ENCODE results near the gene PCMTD2. TPM values are rescaled to one million over a fixed set of nuclear protein-coding genes. Genes with fewer than 3 reads are reported as not detected.

The PCMTD2 gene
- total RNA-seq, 1 donor from 2014 or later = 105 TPM

GRCh38 chr20:64219202-64219601 lies 36.3 kb upstream of the PCMTD2 start:
- no peaks in the 10 kb centered on the region for H3F3A ChIP-seq (ENCODE audit: low read depth)
- H3K4me3 Mint-ChIP-seq = no peak overlapping the region
- H3K4me3 ChIP-seq = no peak overlapping the region
- H3K27me3 Mint-ChIP-seq (ENCODE audit: insufficient read depth, low read depth) = peaks cover 5% of the 10 kb centered on the region
- no peak overlapping the region for H2AFZ ChIP-seq (replicated peaks)
- no peaks in the 10 kb centered on the region for H3K79me2 ChIP-seq (ENCODE audit: low read depth)
- no peak overlapping the region for H3K9ac ChIP-seq
- TF ChIP-seq EZH2phosphoT487 (IDR thresholded peaks at IDR 0.05) = no peak
- no peak for TF ChIP-seq EZH2 (IDR thresholded peaks at IDR 0.05)
- TF ChIP-seq, protein P1, sequence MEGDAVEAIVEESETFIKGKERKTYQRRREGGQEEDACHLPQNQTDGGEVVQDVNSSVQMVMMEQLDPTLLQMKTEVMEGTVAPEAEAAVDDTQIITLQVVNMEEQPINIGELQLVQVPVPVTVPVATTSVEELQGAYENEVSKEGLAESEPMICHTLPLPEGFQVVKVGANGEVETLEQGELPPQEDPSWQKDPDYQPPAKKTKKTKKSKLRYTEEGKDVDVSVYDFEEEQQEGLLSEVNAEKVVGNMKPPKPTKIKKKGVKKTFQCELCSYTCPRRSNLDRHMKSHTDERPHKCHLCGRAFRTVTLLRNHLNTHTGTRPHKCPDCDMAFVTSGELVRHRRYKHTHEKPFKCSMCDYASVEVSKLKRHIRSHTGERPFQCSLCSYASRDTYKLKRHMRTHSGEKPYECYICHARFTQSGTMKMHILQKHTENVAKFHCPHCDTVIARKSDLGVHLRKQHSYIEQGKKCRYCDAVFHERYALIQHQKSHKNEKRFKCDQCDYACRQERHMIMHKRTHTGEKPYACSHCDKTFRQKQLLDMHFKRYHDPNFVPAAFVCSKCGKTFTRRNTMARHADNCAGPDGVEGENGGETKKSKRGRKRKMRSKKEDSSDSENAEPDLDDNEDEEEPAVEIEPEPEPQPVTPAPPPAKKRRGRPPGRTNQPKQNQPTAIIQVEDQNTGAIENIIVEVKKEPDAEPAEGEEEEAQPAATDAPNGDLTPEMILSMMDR (IDR thresholded peaks at IDR 0.05) = no peak
- peaks cover 29% of the 10 kb centered on the region for H3K4me1 Mint-ChIP-seq
- H3K4me2 ChIP-seq = no peak overlapping the region
- H3K4me1 ChIP-seq = peaks cover 10% of the 10 kb centered on the region
- no peaks in the 10 kb centered on the region for H3K36me3 Mint-ChIP-seq
- H4K20me1 ChIP-seq (ENCODE audit: low read depth) = no peaks in the 10 kb centered on the region
- H3K27ac ChIP-seq = no peak overlapping the region
- no peak for DNase-seq (ENCODE audit: low spot score)
- no peaks in the 10 kb centered on the region for H3K9me3 ChIP-seq (ENCODE audit: low read depth)
- H3K27ac Mint-ChIP-seq = no peak overlapping the region
- H3K9me3 Mint-ChIP-seq = no peaks in the 10 kb centered on the region
- no peaks in the 10 kb centered on the region for H3K36me3 ChIP-seq
- no peaks in the 10 kb centered on the region for H3K27me3 ChIP-seq

DNA sequence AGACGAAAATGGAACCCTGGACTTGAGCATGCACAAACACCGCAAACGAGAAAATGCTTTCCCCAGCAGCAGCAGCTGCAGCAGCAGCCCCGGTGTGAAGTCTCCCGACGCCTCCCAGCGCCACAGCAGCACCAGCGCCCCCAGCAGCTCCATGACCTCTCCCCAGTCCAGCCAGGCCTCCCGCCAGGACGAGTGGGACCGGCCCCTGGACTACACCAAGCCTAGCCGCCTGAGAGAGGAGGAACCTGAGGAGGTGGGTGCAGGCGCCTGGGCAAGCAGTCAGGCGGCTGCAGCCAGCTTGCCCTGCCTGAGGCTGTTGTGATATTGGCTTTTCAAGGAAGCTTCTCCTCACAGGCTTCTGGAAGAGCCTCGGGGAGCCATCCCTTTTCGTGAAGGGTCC lies 35.8 kb upstream of the PCMTD2 start:
- H3K27ac ChIP-seq = no peak overlapping the region
- Mint-ChIP-seq H3K36me3 (no peaks in the 10 kb centered on the region), H3K9me3 (no peaks in the 10 kb centered on the region), H3K4me3 (no peak overlapping the region), H3K4me1 (peaks cover 32% of the 10 kb centered on the region), H3K27me3 (ENCODE audit: insufficient read depth, low read depth) (peaks cover 5% of the 10 kb centered on the region), H3K27ac (no peak overlapping the region)
- H3K4me2 ChIP-seq = no peak overlapping the region
- peaks cover 10% of the 10 kb centered on the region for H3K4me1 ChIP-seq
- no peak overlapping the region for H2AFZ ChIP-seq (replicated peaks)
- DNase-seq (ENCODE audit: low spot score) = no peak
- H3K36me3 ChIP-seq = no peaks in the 10 kb centered on the region
- H3K79me2 ChIP-seq (ENCODE audit: low read depth) = no peaks in the 10 kb centered on the region
- no peaks in the 10 kb centered on the region for H3K27me3 ChIP-seq
- no peaks in the 10 kb centered on the region for H3K9me3 ChIP-seq (ENCODE audit: low read depth)
- TF ChIP-seq, protein P1 (IDR thresholded peaks at IDR 0.05) = no peak
- TF ChIP-seq EZH2 (IDR thresholded peaks at IDR 0.05) (no peak), EZH2phosphoT487 (IDR thresholded peaks at IDR 0.05) (no peak)
- no peak overlapping the region for H3K9ac ChIP-seq
- no peaks in the 10 kb centered on the region for H4K20me1 ChIP-seq (ENCODE audit: low read depth)
- no peak overlapping the region for H3K4me3 ChIP-seq
- no peaks in the 10 kb centered on the region for H3F3A ChIP-seq (ENCODE audit: low read depth)

DNA sequence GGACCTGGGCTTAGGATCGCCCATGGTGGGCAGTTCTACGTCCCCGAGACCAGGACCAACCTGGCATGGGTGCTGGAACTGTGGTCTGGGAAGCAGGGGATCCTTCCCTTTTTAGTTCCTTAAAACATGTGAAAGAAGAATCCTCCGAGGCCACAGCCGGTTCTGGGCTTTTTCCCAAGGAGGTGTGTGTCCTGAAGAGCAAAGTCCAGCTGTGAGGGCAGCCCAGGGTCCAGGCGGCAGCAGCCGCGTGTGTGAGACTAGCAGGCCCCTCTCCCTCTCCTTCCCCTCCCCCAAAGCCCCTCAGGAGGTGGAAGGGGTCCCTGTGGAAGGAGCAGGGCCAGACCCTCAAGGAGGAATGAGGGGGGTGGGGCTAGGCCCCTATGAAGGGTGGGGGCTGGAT lies 35.1 kb upstream of the PCMTD2 start:
- Histone ChIP-seq H2AFZ (replicated peaks) (no peak overlapping the region), H3K4me1 (peaks cover 10% of the 10 kb centered on the region), H3K4me3 (no peak overlapping the region), H3K27me3 (no peaks in the 10 kb centered on the region), H4K20me1 (ENCODE audit: low read depth) (no peaks in the 10 kb centered on the region), H3K9me3 (ENCODE audit: low read depth) (no peaks in the 10 kb centered on the region), H3K27ac (no peak overlapping the region), H3K79me2 (ENCODE audit: low read depth) (no peaks in the 10 kb centered on the region), H3K4me2 (no peak overlapping the region), H3F3A (ENCODE audit: low read depth) (no peaks in the 10 kb centered on the region), H3K9ac (no peak overlapping the region), H3K36me3 (no peaks in the 10 kb centered on the region)
- TF ChIP-seq, protein P1 (IDR thresholded peaks at IDR 0.05) = no peak
- TF ChIP-seq EZH2 (IDR thresholded peaks at IDR 0.05) = no peak
- TF ChIP-seq EZH2phosphoT487 (IDR thresholded peaks at IDR 0.05) = no peak
- H3K27ac Mint-ChIP-seq = no peak overlapping the region
- H3K36me3 Mint-ChIP-seq = no peaks in the 10 kb centered on the region
- no peak overlapping the region for H3K4me3 Mint-ChIP-seq
- H3K4me1 Mint-ChIP-seq = peaks cover 34% of the 10 kb centered on the region
- H3K9me3 Mint-ChIP-seq = no peaks in the 10 kb centered on the region
- peaks cover 8% of the 10 kb centered on the region for H3K27me3 Mint-ChIP-seq (ENCODE audit: insufficient read depth, low read depth)
- DNase-seq (ENCODE audit: low spot score) = no peak
